ENCODE results near the gene COQ2.

- TF ChIP-seq CTCF (IDR thresholded peaks at IDR 0.05; ENCODE audit: low read depth, low read length, poor library complexity, severe bottlenecking), result no peak
- no peak for TF ChIP-seq EZH2phosphoT487 (IDR thresholded peaks at IDR 0.05; ENCODE audit: borderline replicate concordance, low read length)
Measured at GRCh38 chr4:83229791-83230190, 54.8 kb downstream of the COQ2 start.
